Measurements from ENCODE around the gene SPEF2.
"Not testable (repeated sequence)": the region's sequence is repeated elsewhere in the genome, so short reads cannot be mapped to it uniquely, and the experiment has no call there.

Gene SPEF2

GRCh38 chr5:35816881-35817521, 199.3 kb downstream of the SPEF2 start:
- in situ Hi-C loops (cut with MboI; ENCODE audit: low sequenced_read_pairs) = no loop called here

GRCh38 chr5:35819026-35819425, 201.4 kb downstream of the SPEF2 start:
- in situ Hi-C loops (cut with MboI; ENCODE audit: low sequenced_read_pairs) = no loop called here

- in situ Hi-C loops (cut with MboI; ENCODE audit: low sequenced_read_pairs) = no loop called here
Measured at GRCh38 chr5:35819668-35820067, 202.0 kb downstream of the SPEF2 start.

- in situ Hi-C loops (cut with MboI; ENCODE audit: low sequenced_read_pairs) = no loop called here
Measured at GRCh38 chr5:35820735-35821134, 203.1 kb downstream of the SPEF2 start.

GRCh38 chr5:35821513-35821912, 203.8 kb downstream of the SPEF2 start:
- in situ Hi-C loops (cut with MboI; ENCODE audit: low sequenced_read_pairs) = no loop called here

GRCh38 chr5:35822511-35822910, 204.8 kb downstream of the SPEF2 start:
- in situ Hi-C loops (cut with MboI; ENCODE audit: low sequenced_read_pairs) = no loop called here

GRCh38 chr5:35823347-35824098, 205.9 kb downstream of the SPEF2 start:
- in situ Hi-C loops (cut with MboI; ENCODE audit: low sequenced_read_pairs) = no loop called here

GRCh38 chr5:35826056-35826455, 208.4 kb downstream of the SPEF2 start:
- in situ Hi-C loops (cut with MboI; ENCODE audit: low sequenced_read_pairs) = no loop called here

GRCh38 chr5:35826554-35826953, 208.9 kb downstream of the SPEF2 start:
- in situ Hi-C loops (cut with MboI; ENCODE audit: low sequenced_read_pairs) = no loop called here

- in situ Hi-C loops (cut with MboI; ENCODE audit: low sequenced_read_pairs) = no loop called here
Measured at GRCh38 chr5:35828082-35828598, 210.5 kb downstream of the SPEF2 start.

GRCh38 chr5:35830587-35830986, 212.9 kb downstream of the SPEF2 start:
- in situ Hi-C loops (cut with MboI; ENCODE audit: low sequenced_read_pairs) = no loop called here

- in situ Hi-C loops (cut with MboI; ENCODE audit: low sequenced_read_pairs) = no loop called here
Measured at GRCh38 chr5:35832762-35833161, 215.1 kb downstream of the SPEF2 start.

GRCh38 chr5:35833224-35833623, 215.6 kb downstream of the SPEF2 start:
- in situ Hi-C loops (cut with MboI; ENCODE audit: low sequenced_read_pairs) = no loop called here

- in situ Hi-C loops (cut with MboI; ENCODE audit: low sequenced_read_pairs) = no loop called here
Measured at GRCh38 chr5:35835796-35836742, 218.4 kb downstream of the SPEF2 start.

- in situ Hi-C loops (cut with MboI; ENCODE audit: low sequenced_read_pairs) = no loop called here
Measured at GRCh38 chr5:35838370-35839042, 220.8 kb downstream of the SPEF2 start.

GRCh38 chr5:35842856-35843255, 225.2 kb downstream of the SPEF2 start:
- in situ Hi-C loops (cut with MboI; ENCODE audit: low sequenced_read_pairs) = no loop called here

- in situ Hi-C loops (cut with MboI; ENCODE audit: low sequenced_read_pairs) = not testable (repeated sequence)
Measured at GRCh38 chr5:35845508-35845907, 227.8 kb downstream of the SPEF2 start.

- in situ Hi-C loops (cut with MboI; ENCODE audit: low sequenced_read_pairs) = no loop called here
Measured at GRCh38 chr5:35847491-35847890, 229.8 kb downstream of the SPEF2 start.

- in situ Hi-C loops (cut with MboI; ENCODE audit: low sequenced_read_pairs) = no loop called here
Measured at GRCh38 chr5:35847961-35848360, 230.3 kb downstream of the SPEF2 start.

- in situ Hi-C loops (cut with MboI; ENCODE audit: low sequenced_read_pairs) = no loop called here
Measured at GRCh38 chr5:35849860-35850259, 232.2 kb downstream of the SPEF2 start.

All from hTERT RPE-1 (cell line).